T-helper 2 cell treated with Interferon-gamma antibody and Interleukin-4, amounts not matched to agents 5 μg/mL and 100 μg/mL, for 36 hours (primary cell): Measurements from ENCODE around the gene GCAT.

Experiments used
- DNase-seq: peaks from one replicate; pipeline ENCODE4 v3.0.0; 2021; ENCODE audit warnings: low spot score
- H3K27ac Mint-ChIP-seq: one replicate; pipeline ENCODE4 v1.8.0; 2021; ENCODE audit warnings: mild to moderate bottlenecking, mixed read lengths
- H3K27me3 Mint-ChIP-seq: one replicate; pipeline ENCODE4 v1.8.0; 2021; ENCODE audit warnings: low read depth, mixed read lengths
- H3K36me3 Mint-ChIP-seq: one replicate; pipeline ENCODE4 v1.8.0; 2021; ENCODE audit warnings: low read depth, mixed read lengths
- H3K4me1 Mint-ChIP-seq: one replicate; pipeline ENCODE4 v1.8.0; 2021; ENCODE audit warnings: low read depth, mixed read lengths
- H3K4me3 Mint-ChIP-seq: one replicate; pipeline ENCODE4 v1.8.0; 2022; ENCODE audit warnings: mild to moderate bottlenecking, moderate library complexity, mixed read lengths
- H3K9me3 Mint-ChIP-seq: one replicate; pipeline ENCODE4 v1.8.0; 2021; ENCODE audit warnings: mixed read lengths

GCAT gene

GRCh38 chr22:37811867-37812266 lies 4.1 kb downstream of the GCAT start:
- H3K27ac Mint-ChIP-seq, result no peak overlapping the region
- H3K27me3 Mint-ChIP-seq, result peaks cover under 1% of the 10 kb centered on the region

DNA sequence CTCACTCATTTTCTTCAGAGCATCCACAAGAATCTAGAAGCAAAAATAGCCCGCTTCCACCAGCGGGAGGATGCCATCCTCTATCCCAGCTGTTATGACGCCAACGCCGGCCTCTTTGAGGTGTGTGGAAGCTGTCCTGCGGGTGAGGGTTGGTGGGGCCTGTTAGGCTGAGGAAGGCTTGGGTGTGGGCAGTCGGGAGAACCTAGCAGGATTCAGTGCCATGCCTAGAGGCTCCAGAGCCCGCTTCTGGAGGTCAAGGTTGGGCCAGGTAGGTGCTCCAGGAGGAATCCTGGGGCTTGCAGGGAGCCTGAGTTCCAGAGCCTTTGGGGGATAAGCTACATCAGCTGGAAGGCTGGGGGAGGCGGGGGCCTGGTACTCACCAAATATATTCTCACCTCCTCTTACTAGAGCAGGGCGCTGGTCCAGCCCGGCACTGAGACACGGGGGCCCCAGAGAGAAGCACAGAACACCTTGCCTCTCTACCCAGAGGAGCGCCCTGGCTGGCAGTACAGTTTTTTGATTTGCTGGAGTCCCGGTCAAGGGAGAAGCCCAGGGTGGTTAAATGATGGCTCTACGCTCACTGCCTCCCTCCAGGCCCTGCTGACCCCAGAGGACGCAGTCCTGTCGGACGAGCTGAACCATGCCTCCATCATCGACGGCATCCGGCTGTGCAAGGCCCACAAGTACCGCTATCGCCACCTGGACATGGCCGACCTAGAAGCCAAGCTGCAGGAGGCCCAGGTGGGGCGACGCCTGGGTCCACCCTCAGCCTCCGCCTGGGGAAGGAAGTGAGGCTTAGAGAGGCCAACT lies 5.3 kb downstream of the GCAT start:
- no peak for DNase-seq
- Mint-ChIP-seq H3K4me3 (no peak overlapping the region), H3K36me3 (peaks cover 5% of the 10 kb centered on the region), H3K27ac (no peak overlapping the region), H3K27me3 (no peaks in the 10 kb centered on the region), H3K4me1 (peaks cover 7% of the 10 kb centered on the region), H3K9me3 (no peaks in the 10 kb centered on the region)

More at GRCh38 chr22:37811867-37812266, 4.1 kb downstream of the GCAT start:
- peaks cover 6% of the 10 kb centered on the region for H3K4me1 Mint-ChIP-seq
- H3K9me3 Mint-ChIP-seq, result no peaks in the 10 kb centered on the region
- peaks cover 2% of the 10 kb centered on the region for H3K36me3 Mint-ChIP-seq
- no peak for DNase-seq
- no peak overlapping the region for H3K4me3 Mint-ChIP-seq

GRCh38 chr22:37815593-37815992 lies 7.9 kb downstream of the GCAT start:
- no peak for DNase-seq
- no peaks in the 10 kb centered on the region for H3K9me3 Mint-ChIP-seq
- H3K4me3 Mint-ChIP-seq, result no peak overlapping the region
- peaks cover 7% of the 10 kb centered on the region for H3K4me1 Mint-ChIP-seq
- peaks cover 17% of the 10 kb centered on the region for H3K27me3 Mint-ChIP-seq
- H3K27ac Mint-ChIP-seq, result no peak overlapping the region
- H3K36me3 Mint-ChIP-seq, result peaks cover 5% of the 10 kb centered on the region

GRCh38 chr22:37816543-37817180 lies 8.9 kb downstream of the GCAT start:
- Mint-ChIP-seq H3K4me1 (peaks cover 7% of the 10 kb centered on the region), H3K27ac (no peak overlapping the region), H3K27me3 (peaks cover 18% of the 10 kb centered on the region), H3K9me3 (no peaks in the 10 kb centered on the region), H3K4me3 (no peak overlapping the region), H3K36me3 (peaks cover 5% of the 10 kb centered on the region)
- no peak for DNase-seq

GRCh38 chr22:37817705-37818408 lies 10.1 kb downstream of the GCAT start:
- Mint-ChIP-seq H3K9me3 (no peaks in the 10 kb centered on the region), H3K4me3 (peak overlapping the region; percentile 34), H3K4me1 (peaks cover 7% of the 10 kb centered on the region), H3K27ac (no peak overlapping the region), H3K27me3 (peaks cover 27% of the 10 kb centered on the region), H3K36me3 (peaks cover 5% of the 10 kb centered on the region)
- peak; percentile 80 for DNase-seq

- DNase-seq, result peak; percentile 73
- Mint-ChIP-seq H3K36me3 (peaks cover 5% of the 10 kb centered on the region), H3K27me3 (peaks cover 33% of the 10 kb centered on the region), H3K9me3 (no peaks in the 10 kb centered on the region), H3K4me3 (peak overlapping the region; percentile 50), H3K27ac (no peak overlapping the region), H3K4me1 (peaks cover 7% of the 10 kb centered on the region)
Measured at GRCh38 chr22:37818409-37819104, 10.8 kb downstream of the GCAT start.

GRCh38 chr22:37819105-37819433 lies 11.3 kb downstream of the GCAT start:
- H3K4me3 Mint-ChIP-seq, result peak overlapping the region; percentile 50
- no peak for DNase-seq
- H3K9me3 Mint-ChIP-seq, result no peaks in the 10 kb centered on the region
- H3K27me3 Mint-ChIP-seq, result peaks cover 33% of the 10 kb centered on the region
- H3K36me3 Mint-ChIP-seq, result peaks cover 5% of the 10 kb centered on the region
- H3K4me1 Mint-ChIP-seq, result peaks cover 7% of the 10 kb centered on the region
- no peak overlapping the region for H3K27ac Mint-ChIP-seq

GRCh38 chr22:37820350-37820749 lies 12.6 kb downstream of the GCAT start:
- peaks cover 2% of the 10 kb centered on the region for H3K36me3 Mint-ChIP-seq
- no peak for DNase-seq
- H3K4me3 Mint-ChIP-seq, result no peak overlapping the region
- H3K27me3 Mint-ChIP-seq, result peaks cover 36% of the 10 kb centered on the region
- H3K4me1 Mint-ChIP-seq, result peaks cover 10% of the 10 kb centered on the region
- H3K27ac Mint-ChIP-seq, result peak overlapping the region; percentile 26
- no peaks in the 10 kb centered on the region for H3K9me3 Mint-ChIP-seq

DNA sequence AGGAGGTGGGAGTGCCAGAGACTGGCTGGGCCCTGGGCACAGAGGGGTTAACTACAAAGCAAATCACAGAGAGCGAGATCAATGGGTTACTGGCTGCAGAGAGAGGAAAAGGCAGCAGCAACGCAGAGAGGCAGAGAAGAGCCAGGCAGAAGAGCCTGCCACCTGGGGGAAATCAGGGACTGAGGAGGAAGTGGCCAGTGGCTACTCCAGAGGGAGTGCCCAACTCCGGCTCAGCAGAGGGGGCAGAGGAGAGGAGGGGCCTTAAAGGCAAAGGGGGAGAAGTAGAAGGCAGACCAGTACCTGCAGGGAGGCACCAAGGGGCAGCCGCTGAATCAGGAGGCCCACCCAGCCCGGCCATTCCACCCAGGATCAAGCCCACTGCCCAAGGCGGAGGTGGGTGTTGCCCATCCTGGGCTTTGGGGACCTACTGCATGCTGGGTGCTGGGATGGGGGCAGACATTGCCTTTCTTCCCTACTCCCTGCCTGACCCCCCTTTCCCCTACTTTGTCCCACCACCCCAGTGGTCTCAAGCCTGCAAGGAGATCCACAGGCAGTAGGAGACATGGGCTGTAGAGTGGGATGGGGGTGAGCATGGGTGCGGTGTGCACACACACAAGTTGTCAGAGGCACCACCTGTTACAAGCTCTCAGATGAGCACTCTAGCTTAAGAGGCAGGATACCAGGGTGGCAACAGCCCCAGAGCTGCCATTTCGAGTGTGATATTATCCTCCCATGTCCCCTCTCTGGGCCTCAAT lies 14.5 kb downstream of the GCAT start:
- H3K27me3 Mint-ChIP-seq, result peaks cover 39% of the 10 kb centered on the region
- no peaks in the 10 kb centered on the region for H3K9me3 Mint-ChIP-seq
- peaks cover 2% of the 10 kb centered on the region for H3K36me3 Mint-ChIP-seq
- H3K4me3 Mint-ChIP-seq, result no peak overlapping the region
- H3K4me1 Mint-ChIP-seq, result peaks cover 12% of the 10 kb centered on the region
- no peak overlapping the region for H3K27ac Mint-ChIP-seq
- no peak for DNase-seq

GRCh38 chr22:37823134-37823985 lies 15.6 kb downstream of the GCAT start, which contains the start of gene GALR3:
Gene GALR3, plus strand, starts transcription at chr22:37823382. Its CDS starts 25 bp downstream, at chr22:37823407.
- Mint-ChIP-seq H3K4me3 (peak within 1 kb of the TSS; percentile 62), H3K27ac (no peak within 1 kb of the TSS), H3K9me3 (no peaks in the 10 kb centered on the region), H3K4me1 (peaks cover 10% of the 10 kb centered on the region), H3K36me3 (peaks cover 3% of the 10 kb centered on the region), H3K27me3 (peaks cover 39% of the 10 kb centered on the region)
- no peak for DNase-seq

- no peaks in the 10 kb centered on the region for H3K9me3 Mint-ChIP-seq
- no peak overlapping the region for H3K27ac Mint-ChIP-seq
- H3K36me3 Mint-ChIP-seq, result peaks cover 5% of the 10 kb centered on the region
- peaks cover 28% of the 10 kb centered on the region for H3K27me3 Mint-ChIP-seq
- H3K4me3 Mint-ChIP-seq, result peak overlapping the region; percentile 73
- peak; percentile 23 for DNase-seq
- peaks cover 5% of the 10 kb centered on the region for H3K4me1 Mint-ChIP-seq
Measured at GRCh38 chr22:37824674-37825641, 17.2 kb downstream of the GCAT start.

DNA sequence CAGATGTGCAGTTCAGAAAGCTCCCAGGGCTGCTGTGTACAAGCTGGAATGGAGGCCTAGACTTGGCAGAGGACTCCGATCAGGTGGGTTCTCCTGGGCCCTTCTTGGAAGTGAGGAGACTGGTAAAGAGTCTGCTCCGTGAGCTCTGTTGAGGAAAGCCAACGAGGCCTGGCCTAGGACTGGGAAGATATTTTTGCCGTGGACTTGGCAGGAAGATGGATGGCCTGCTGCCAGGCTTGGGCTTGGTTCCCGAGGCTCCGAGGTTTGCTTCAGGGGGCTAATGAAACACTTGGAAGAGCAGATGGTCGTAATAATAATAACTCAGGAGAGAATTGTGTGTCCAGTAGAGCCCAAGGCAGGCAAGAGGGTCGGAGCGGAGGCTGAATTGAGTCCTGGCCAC lies 19.3 kb downstream of the GCAT start:
- no peak overlapping the region for H3K4me3 Mint-ChIP-seq
- peaks cover 11% of the 10 kb centered on the region for H3K36me3 Mint-ChIP-seq
- H3K4me1 Mint-ChIP-seq, result peaks cover 5% of the 10 kb centered on the region
- H3K9me3 Mint-ChIP-seq, result no peaks in the 10 kb centered on the region
- peaks cover 17% of the 10 kb centered on the region for H3K27me3 Mint-ChIP-seq
- no peak for DNase-seq
- no peak overlapping the region for H3K27ac Mint-ChIP-seq
